ENCODE results near the gene KRT3. TPM values are rescaled to one million over a fixed set of nuclear protein-coding genes. Genes with fewer than 3 reads are reported as not detected.

Gene KRT3
- total and polyA plus RNA-seq, 9 of the 15 experiments (the other 6 are each of a cell fraction or from before 2014, with no cell fraction given) = not detected

- TF ChIP-seq MCM3 (IDR thresholded peaks at IDR 0.05) = no peak
- no peak for TF ChIP-seq SRSF1 (IDR thresholded peaks at IDR 0.05; ENCODE audit: low read depth, low read length)
- no peak for TF ChIP-seq BMI1 (IDR thresholded peaks at IDR 0.05; ENCODE audit: low read length)
- no peak for TF ChIP-seq ZHX1 (conservative IDR thresholded peaks at IDR 0.05; ENCODE audit: low read length)
- TF ChIP-seq CUX1 (CRISPR knock-in tag; IDR thresholded peaks at IDR 0.05) = no peak
- no peak for TF ChIP-seq TCF7L2 (IDR thresholded peaks at IDR 0.05; ENCODE audit: low read depth, low read length)
- TF ChIP-seq ZNF444 (CRISPR knock-in tag; IDR thresholded peaks at IDR 0.05) = no peak
- TF ChIP-seq SMARCC2 (IDR thresholded peaks at IDR 0.05; ENCODE audit: low read depth) = no peak
- TF ChIP-seq NUFIP1 (IDR thresholded peaks at IDR 0.05; ENCODE audit: partially characterized antibody) = no peak
Observed at GRCh38 chr12:52818388-52818787, 22.5 kb upstream of the KRT3 start (continued).
